NT2/D1 (cell line): ENCODE measurements around the gene AP1AR.

ENCODE experiments used
- DNase-seq: peaks from one replicate; pipeline ENCODE4 v3.0.0-alpha.2; 2011; ENCODE audit warnings: low read depth, low spot score
- H3K27me3 ChIP-seq: 2 replicates; pipeline ENCODE4 v1.6.0; 2011; ENCODE audit warnings: mild to moderate bottlenecking; ENCODE audit not compliant: insufficient read length, insufficient read depth
- H3K36me3 ChIP-seq: 2 replicates; pipeline ENCODE4 v1.6.1; 2011; ENCODE audit warnings: mild to moderate bottlenecking, low read length, mixed read lengths; ENCODE audit not compliant: insufficient read depth, insufficient read length
- H3K4me1 ChIP-seq: 2 replicates; pipeline ENCODE4 v1.5.1; 2011; ENCODE audit not compliant: insufficient read depth, insufficient read length
- H3K4me3 ChIP-seq: 2 replicates; pipeline ENCODE4 v1.5.1; 2011; ENCODE audit warnings: low read depth; ENCODE audit not compliant: insufficient read length
- H3K9ac ChIP-seq: 2 replicates; pipeline ENCODE4 v1.6.0; 2011; ENCODE audit warnings: low read depth; ENCODE audit not compliant: insufficient read length
- H3K9me3 ChIP-seq: 2 replicates; pipeline ENCODE4 v1.5.1; 2011; ENCODE audit warnings: mild to moderate bottlenecking, low read length; ENCODE audit not compliant: insufficient read depth
- SUZ12 ChIP-seq: IDR thresholded peaks from 2 replicates; pipeline ENCODE4 v1.6.1; 2011; ENCODE audit not compliant: insufficient read length, insufficient read depth; ENCODE audit errors: extremely low read depth
- YY1 ChIP-seq: IDR thresholded peaks from 2 replicates; pipeline ENCODE4 v1.6.1; 2011; ENCODE audit not compliant: insufficient read length, insufficient read depth
- ZNF274 ChIP-seq: IDR thresholded peaks from 2 replicates; pipeline ENCODE4 v1.6.1; 2011; ENCODE audit warnings: mild to moderate bottlenecking, low read depth, low read length

AP1AR gene

GRCh38 chr4:112312610-112313239 is 81.1 kb downstream of the AP1AR start:
- Histone ChIP-seq H3K4me3 (no peak overlapping the region), H3K9ac (no peak overlapping the region), H3K27me3 (no peaks in the 10 kb centered on the region), H3K9me3 (no peaks in the 10 kb centered on the region), H3K36me3 (no peaks in the 10 kb centered on the region), H3K4me1 (no peaks in the 10 kb centered on the region)
- TF ChIP-seq SUZ12 (no peak), YY1 (no peak), ZNF274 (no peak)
- no peak for DNase-seq

- Histone ChIP-seq H3K27me3 (no peaks in the 10 kb centered on the region), H3K4me1 (no peaks in the 10 kb centered on the region), H3K9ac (no peak overlapping the region), H3K4me3 (no peak overlapping the region), H3K9me3 (no peaks in the 10 kb centered on the region), H3K36me3 (no peaks in the 10 kb centered on the region)
- no peak for DNase-seq
- no peak for TF ChIP-seq YY1
- TF ChIP-seq SUZ12 = no peak
- no peak for TF ChIP-seq ZNF274
Observed at GRCh38 chr4:112315446-112315845, 83.9 kb downstream of the AP1AR start.

GRCh38 chr4:112316360-112316759 is 84.8 kb downstream of the AP1AR start:
- Histone ChIP-seq H3K9ac (no peak overlapping the region), H3K4me3 (no peak overlapping the region)
- no peak for DNase-seq

GRCh38 chr4:112318239-112319142 is 86.9 kb downstream of the AP1AR start:
- no peak for DNase-seq
- no peak for TF ChIP-seq ZNF274
- TF ChIP-seq YY1 = no peak
- TF ChIP-seq SUZ12 = no peak
- Histone ChIP-seq H3K27me3 (no peaks in the 10 kb centered on the region), H3K4me1 (no peaks in the 10 kb centered on the region), H3K9ac (no peak overlapping the region), H3K4me3 (no peak overlapping the region), H3K9me3 (no peaks in the 10 kb centered on the region), H3K36me3 (no peaks in the 10 kb centered on the region)

More at GRCh38 chr4:112316360-112316759, 84.8 kb downstream of the AP1AR start:
- Histone ChIP-seq H3K36me3 (no peaks in the 10 kb centered on the region), H3K27me3 (no peaks in the 10 kb centered on the region), H3K9me3 (no peaks in the 10 kb centered on the region), H3K4me1 (no peaks in the 10 kb centered on the region)
- TF ChIP-seq ZNF274 (no peak), SUZ12 (no peak), YY1 (no peak)
